ENCODE measurements around the gene HSD11B1.

DNA sequence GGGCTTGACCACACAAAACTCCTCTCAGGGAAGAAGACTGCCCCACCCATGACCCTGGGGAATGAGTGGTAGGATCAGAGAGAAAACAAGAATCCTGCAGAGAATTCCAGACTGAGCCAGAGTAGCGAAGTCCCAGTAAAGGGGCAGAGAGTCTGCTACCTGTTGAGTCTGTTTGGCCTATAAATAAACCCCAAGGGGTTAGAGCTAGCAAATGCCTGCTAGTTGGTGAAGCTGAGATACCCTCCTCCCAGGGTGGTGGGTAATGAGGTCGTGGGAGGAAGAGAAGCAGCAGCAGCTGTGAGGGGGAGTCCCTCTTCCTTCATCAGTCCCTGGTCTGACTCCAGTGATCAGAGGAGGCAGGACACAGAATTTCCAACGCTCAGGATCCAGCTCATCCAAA, 53.8 kb downstream of the HSD11B1 start:
- TF ChIP-seq, protein P1, sequence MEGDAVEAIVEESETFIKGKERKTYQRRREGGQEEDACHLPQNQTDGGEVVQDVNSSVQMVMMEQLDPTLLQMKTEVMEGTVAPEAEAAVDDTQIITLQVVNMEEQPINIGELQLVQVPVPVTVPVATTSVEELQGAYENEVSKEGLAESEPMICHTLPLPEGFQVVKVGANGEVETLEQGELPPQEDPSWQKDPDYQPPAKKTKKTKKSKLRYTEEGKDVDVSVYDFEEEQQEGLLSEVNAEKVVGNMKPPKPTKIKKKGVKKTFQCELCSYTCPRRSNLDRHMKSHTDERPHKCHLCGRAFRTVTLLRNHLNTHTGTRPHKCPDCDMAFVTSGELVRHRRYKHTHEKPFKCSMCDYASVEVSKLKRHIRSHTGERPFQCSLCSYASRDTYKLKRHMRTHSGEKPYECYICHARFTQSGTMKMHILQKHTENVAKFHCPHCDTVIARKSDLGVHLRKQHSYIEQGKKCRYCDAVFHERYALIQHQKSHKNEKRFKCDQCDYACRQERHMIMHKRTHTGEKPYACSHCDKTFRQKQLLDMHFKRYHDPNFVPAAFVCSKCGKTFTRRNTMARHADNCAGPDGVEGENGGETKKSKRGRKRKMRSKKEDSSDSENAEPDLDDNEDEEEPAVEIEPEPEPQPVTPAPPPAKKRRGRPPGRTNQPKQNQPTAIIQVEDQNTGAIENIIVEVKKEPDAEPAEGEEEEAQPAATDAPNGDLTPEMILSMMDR (IDR thresholded peaks at IDR 0.05; ENCODE audit: borderline replicate concordance, extremely low read depth, low read length, poor library complexity, severe bottlenecking): no peak
- TF ChIP-seq EZH2 (IDR thresholded peaks at IDR 0.05; ENCODE audit: borderline replicate concordance, low read depth, low read length, severe bottlenecking): no peak

Measured in DND-41 (cell line).